ENCODE measurements around the gene PIN1.
A peak's percentile ranks its signal among the peaks of the same experiment; 100 is the strongest.

PIN1 gene

DNA sequence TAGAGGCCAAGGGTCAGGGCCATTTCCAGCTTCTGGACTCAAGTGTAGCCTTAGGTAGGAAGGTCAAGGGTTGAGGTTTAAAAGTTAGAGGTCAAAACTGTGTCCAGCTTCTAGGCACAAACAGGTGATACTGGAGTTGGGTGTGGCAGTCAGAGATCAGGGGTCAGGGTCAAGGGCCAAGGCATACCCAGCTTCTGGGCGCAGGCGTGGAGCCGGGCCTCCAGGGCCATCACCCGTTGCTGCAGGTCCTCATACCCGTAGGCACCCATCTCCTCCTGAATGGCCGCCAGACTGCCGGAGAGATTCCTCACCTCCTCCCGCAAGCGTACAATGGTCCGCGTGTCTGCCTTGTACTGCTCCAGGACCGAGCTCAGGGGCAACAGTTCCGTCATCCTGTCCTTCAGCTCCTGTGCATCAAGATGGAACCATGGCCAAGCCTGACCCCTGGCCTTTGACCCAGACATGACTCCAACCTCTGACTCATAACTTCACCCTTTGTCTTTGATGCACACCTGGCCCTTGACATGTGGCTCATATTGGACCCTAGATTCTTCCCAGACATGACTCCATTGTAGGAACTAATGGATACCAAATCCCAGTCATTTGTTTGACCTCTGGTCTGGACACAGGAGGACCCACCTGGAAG, 22.1 kb downstream of the PIN1 start:
- no peak for DNase-seq

GRCh38 chr19:9857920-9858746, 23.0 kb downstream of the PIN1 start:
- peak in 1 of 2 donors; percentile 39 for DNase-seq

GRCh38 chr19:9858766-9859165, 23.6 kb downstream of the PIN1 start:
- no peak for DNase-seq

- no peak for DNase-seq
These were observed 25.3 kb downstream of the PIN1 start for GRCh38 chr19:9860407-9860806.

- DNase-seq, result no peak
These were observed 26.4 kb downstream of the PIN1 start for GRCh38 chr19:9861503-9861902.

DNA sequence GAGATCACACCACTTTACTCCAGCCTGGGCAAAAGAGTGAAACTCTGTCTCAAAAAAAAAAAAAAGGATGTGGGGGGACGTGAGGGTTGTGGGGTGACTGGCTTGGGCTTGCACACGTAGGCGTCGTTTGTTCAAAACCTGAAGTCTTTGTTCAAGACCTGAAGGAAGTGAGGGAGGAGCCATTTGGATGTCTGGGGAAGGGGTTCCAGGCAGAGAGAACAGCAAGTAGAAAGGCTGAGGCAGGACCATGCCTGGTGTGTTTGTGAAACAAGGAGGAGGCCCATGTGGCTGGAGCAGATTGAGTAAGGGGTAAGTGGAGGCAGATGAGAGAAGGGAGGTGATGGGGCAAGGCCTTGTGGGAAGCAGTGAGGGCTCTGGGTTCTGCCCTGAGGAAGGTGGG, 27.8 kb downstream of the PIN1 start:
- no peak for DNase-seq

DNA sequence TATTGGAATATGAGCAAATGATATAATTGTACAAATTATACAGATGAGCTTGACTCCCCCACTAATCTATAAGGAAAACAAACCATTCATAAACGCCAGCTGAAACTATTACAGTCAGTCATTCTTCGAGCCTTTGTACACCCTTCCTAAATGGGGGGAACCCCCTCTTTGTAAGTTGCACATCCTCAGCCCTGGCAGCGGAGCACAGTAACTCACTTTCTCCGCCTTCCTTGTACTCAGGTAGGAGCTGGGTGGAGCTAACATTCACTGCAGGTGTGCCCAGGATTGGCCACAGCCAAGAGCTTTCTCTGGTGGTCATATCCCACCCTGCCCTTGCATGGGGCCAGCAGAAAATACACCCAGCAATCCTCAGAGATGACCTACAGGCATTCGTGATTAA, 28.6 kb downstream of the PIN1 start:
- DNase-seq, result no peak

DNA sequence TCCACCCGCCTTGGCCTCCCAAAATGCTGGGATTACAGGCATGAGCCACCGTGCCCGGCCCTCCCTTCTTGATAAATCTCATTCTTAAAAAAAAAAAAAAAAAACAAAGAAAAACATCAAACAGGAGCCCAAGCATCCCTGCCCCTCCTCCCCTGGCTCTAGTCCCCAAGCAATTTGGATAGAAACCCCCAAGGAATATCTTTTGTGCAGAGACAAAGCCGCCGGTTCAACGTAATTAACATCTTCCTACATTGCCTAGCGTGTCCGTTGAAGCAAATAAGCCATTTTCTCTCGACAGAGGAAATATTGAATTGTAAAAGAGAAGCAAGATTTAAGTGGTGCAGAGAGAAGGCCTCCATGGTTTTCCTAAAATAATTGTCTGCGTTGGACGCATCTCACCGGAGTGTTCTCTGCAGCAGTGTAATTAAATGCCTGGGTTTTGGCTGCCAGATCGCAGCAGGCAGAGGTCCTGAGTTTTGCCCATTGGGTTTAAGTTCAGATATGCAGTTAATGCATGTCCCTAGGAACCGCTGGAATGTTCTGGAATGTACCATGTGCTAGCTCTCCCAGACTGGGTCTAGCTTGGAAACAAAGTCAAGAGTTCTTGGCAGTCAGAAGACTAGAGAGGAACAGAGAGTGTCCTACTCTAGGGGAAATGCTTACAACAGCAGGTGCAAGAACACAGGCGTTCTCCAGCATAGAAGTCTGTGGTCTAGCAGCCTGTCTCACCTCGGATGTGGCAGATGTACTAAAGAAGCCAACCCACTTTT, 30.8 kb downstream of the PIN1 start:
- no peak for DNase-seq

DNA sequence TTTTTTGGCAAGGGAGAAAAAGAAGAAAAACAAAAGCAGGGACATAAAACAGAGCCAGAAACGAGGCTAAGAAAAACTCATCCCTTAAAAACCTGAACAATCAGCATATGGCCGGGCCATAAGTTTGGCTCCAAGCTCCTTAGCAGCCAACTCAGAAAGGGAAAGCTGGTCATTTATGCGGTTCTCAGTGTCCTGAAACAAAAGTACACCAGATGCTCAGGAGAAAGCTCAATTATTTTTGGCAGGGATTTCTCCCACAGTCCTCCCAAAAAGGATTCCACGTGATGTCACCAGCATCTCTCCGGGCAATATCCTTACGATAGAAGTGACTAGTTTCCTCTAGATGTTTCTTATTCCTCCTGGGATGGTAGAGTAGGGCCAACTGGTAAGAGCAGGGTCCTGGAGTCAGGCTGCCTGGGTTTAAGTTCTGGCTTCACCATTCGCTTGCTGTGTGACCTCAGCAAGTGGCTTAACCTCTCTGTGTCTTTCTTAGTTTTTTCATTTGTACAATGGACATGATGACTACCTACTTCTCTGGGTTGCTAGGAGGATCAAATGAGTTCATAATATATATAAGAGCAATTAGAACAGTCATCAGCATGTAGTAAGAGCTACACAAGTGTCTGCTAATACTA, 34.0 kb downstream of the PIN1 start:
- no peak for DNase-seq

GRCh38 chr19:9871626-9872338, 36.7 kb downstream of the PIN1 start:
- DNase-seq, result no peak

DNA sequence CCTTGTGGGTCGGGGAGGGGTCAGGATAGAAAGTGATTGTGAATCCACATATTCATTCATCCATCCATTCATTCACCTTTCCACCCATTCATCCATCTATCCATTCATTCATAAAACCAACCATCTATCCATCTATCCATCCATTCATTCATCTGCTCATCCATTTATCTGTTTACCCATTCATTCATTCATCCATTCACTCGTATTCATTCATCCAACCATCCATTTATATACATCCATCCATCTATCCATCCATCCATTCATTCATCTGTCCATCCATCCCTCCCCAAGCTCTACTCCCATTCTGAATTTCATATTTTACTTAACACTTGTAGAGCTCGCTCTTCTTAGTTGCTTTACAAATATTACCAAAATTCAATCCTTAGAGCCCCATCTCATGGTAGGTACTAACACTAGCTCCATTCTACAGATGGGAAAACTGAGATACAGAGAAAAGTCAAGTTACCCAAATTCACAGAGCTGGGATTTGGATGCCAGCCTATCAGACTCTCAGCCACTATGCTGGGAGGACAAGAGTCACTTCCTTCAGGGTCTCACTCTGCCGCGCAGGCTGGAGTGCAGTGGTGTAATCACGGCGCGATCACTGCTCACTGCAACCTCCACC, 37.6 kb downstream of the PIN1 start:
- DNase-seq, result no peak

DNA sequence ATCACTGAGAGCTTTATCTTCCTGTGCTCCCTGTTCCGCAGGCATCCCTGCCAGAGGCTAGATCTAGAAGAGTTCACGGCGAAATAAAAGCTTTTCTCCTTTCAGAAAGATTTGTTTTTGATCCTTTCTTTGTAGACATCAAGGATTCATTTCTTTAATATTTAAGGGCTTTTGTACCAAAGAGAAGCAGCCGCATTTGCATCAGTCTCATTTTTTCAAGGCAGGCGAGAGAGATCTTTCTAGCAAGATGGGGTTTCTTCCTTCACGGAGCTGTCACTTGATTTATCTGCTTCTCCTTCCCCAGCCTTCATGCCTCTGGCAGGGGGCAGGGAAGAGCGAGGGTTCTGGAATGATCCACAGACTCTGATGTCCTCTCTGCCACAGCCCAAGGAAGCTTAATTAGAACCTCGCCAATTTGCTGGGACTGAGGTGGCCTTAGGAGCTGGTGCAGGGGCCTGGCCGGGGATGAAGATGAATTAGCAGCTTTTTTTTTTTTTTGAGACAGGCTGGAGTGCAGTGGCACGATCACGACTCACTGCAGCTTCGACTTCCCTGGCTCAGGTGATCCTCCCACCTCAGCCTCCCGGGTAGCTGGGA, 40.0 kb downstream of the PIN1 start:
- no peak for DNase-seq

DNA sequence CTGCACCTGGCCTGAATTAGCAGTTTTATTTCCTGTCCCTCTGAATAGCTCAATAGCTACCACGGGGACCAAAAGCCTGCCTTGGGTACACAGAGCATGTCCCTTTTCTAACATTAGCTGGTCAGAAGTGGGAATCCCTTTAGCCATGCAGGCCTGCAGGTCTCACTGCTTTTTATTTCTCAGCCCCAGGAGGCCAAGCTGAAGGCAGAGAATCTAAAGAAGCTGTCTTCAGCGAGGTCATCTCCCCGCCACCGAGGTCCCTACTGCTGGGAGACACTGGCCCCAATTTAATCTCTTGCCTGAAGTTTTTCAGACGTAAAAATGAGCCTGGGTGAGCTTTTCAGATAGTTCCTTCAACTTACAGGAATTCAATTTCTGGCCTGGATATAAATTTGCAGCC, 40.7 kb downstream of the PIN1 start:
- DNase-seq, result no peak

GRCh38 chr19:9877780-9878510, 42.8 kb downstream of the PIN1 start:
- no peak for DNase-seq

- no peak for DNase-seq
These were observed 43.5 kb downstream of the PIN1 start for GRCh38 chr19:9878511-9879196.

GRCh38 chr19:9881720-9882119, 46.6 kb downstream of the PIN1 start:
- DNase-seq, result no peak

DNA sequence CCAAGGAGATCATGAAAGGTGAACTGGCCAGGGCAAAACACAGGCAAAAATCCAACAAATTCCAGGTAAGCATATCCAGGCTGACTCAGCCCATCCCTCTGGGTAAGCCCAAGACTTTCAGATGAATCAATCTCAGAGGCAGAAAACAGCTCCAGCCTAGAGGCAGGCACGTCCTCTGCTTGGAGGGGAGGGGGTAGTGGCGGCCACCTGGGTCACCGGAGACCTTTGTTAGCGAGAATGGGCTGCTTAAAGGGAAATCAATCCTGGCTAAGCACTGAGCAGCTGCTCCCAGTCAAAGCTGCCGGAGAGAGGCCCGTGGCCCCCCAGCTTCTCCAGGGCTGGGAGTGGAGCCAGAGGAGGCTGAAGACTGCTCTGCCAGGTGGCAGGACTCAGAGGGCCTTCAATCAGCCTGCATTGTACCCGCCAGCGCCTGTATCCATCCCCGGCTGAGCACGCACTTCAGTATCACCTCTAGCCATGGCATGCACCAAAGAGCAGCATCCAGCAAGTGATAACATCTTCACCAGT, 48.2 kb downstream of the PIN1 start:
- no peak for DNase-seq

DNA sequence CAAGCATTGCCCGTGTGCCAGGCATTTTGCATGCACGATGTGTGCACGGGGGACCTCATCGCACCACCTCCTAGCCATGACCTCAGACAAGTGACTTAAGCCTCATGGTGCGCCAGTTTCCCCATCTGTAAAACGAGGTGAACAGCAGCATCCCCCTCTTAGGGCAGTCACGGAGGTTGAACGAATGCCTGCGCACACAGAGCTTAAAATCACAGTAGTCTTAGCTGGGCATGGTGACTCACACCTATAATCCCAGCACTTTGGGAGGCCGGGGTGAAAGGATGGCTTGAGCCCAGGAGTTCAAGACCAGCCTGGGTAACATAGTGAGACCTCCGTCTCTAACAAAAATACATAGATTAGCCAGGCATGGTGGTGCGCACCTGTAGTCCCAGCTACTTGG, 48.6 kb downstream of the PIN1 start:
- DNase-seq, result no peak

GRCh38 chr19:9885077-9885552, 50.0 kb downstream of the PIN1 start:
- DNase-seq, result no peak

Measured in bone marrow (tissue), 2 donors.